AG04449 (cell line): ENCODE data around the gene TMBIM1.

Source experiments
- CTCF ChIA-PET: fragments of 350-600 bp; formaldehyde crosslinking; extraction: SDS; loops from one replicate; lab custom pipeline; 2021; ENCODE audit warnings: antibody characterized with exemption; lab: Yijun Ruan, JAX
- POLR2A ChIA-PET: fragments of 400-600, 350-600 bp; formaldehyde crosslinking; extraction: SDS; loops from one replicate; lab custom pipeline; 2020; ENCODE audit warnings: antibody characterized with exemption, inconsistent platforms; lab: Yijun Ruan, JAX
- DNase-seq: peaks from one replicate; pipeline ENCODE4 v3.0.0-alpha.2; 2010; ENCODE audit warnings: low read depth, low spot score
- H3K4me3 ChIP-seq: 2 replicates; pipeline ENCODE4 v1.5.1; 2011; ENCODE audit warnings: low read depth, mild to moderate bottlenecking, control low read depth, low read length
- CTCF ChIP-seq: IDR thresholded peaks from one replicate; pipeline ENCODE4 v1.5.1; 2011; ENCODE audit warnings: mild to moderate bottlenecking, moderate library complexity, low read length, control low read depth, inconsistent platforms; ENCODE audit not compliant: insufficient read depth; ENCODE audit errors: missing control alignments

The TMBIM1 gene

GRCh38 chr2:218228366-218229090 lies 63.8 kb downstream of the TMBIM1 start:
- CTCF ChIA-PET, result interaction anchor here (0.7 to 3.6 kb wide), 5 partner anchors 10 to 43 kb away, joined by 3 to 22 read pairs (median 4); no protein-coding TSS in a partner anchor
- H3K4me3 ChIP-seq, result no peak overlapping the region
- POLR2A ChIA-PET, result interaction anchor here (1.3 kb wide), 1 partner anchor 12 kb away, joined by 3 read pairs; the partner anchor contains the start of gene ARPC2
- no peak for TF ChIP-seq CTCF
- no peak for DNase-seq

- TF ChIP-seq CTCF, result no peak
- H3K4me3 ChIP-seq, result no peak overlapping the region
- POLR2A ChIA-PET, result no interaction called here
- CTCF ChIA-PET, result interaction anchor here (2.6 kb wide), 1 partner anchor 46 kb away, joined by 8 read pairs; no protein-coding TSS in a partner anchor
- DNase-seq, result no peak
These were observed 65.4 kb downstream of the TMBIM1 start for GRCh38 chr2:218226903-218227302.
